ENCODE data around the gene PCCB.
"Not testable (repeated sequence)": the region's sequence is repeated elsewhere in the genome, so short reads cannot be mapped to it uniquely, and the experiment has no call there.

PCCB gene

DNA sequence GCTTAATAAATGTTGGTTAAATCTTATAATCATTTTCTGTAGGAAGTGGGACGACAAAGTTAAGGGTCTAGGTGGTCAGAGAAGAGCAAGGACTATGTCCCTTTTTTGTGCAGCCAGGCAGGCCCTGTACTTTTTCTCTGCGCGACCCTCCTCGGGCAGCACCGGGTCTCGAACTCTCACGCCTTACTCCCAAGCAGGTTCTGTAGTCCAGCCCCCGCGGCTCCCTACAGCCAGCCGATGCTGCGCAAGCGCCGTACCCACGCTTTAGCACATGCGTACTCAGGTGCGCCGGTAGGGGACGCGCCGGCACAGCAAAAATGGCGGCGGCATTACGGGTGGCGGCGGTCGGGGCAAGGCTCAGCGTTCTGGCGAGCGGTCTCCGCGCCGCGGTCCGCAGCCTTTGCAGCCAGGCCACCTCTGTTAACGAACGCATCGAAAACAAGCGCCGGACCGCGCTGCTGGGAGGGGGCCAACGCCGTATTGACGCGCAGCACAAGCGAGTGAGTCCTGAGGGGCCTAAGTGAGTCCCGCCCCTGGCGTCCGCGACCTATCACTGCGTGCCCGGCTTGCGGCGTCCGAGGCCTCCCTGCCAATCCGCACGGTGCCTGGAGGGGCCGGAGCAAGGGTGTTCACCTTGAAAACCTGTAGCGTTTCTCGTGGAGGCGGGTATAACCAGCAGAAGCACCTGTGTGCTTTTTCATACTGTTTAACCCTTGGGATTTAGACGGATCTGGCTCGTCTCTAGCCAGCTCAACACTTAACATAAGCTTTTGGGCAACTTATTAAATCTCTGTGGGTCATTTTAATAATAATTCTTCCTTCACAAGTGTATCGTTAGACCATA lies at the start of gene PCCB:
Gene PCCB, plus strand, starts transcription at position 282 of the 844 bp plus-strand sequence. Its CDS starts 36 bp downstream, at position 318.
- peak; percentile 93 for DNase-seq

DNA sequence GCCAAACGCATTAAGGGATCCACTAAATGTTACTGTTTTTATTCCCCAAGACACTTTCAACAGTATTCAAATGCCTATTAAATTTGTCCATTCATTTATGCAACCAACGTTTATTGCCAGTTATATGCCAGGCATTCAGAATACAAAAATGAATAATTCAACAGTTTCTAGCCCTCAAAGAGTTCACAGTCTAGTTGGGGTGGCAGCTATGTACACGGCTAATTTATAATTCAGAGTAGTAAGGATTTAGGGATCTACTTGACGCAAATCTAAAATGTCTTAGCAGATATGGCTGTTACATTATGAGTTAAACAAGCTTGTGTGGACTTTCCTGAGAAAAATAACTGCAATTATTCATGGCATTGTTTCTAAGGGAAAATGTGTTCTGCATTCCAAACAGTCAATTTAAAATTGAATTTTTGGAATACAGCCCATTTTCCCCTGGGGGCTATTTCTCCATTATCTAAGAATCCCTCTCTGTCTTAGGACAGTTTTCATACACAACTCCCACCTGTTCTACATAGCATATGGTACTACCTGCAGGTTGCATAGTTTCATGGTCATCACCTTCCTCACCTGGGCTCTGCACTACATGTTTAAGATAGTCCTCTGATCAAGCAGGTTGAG lies 42.5 kb upstream of the PCCB start:
- DNase-seq = no peak

DNA sequence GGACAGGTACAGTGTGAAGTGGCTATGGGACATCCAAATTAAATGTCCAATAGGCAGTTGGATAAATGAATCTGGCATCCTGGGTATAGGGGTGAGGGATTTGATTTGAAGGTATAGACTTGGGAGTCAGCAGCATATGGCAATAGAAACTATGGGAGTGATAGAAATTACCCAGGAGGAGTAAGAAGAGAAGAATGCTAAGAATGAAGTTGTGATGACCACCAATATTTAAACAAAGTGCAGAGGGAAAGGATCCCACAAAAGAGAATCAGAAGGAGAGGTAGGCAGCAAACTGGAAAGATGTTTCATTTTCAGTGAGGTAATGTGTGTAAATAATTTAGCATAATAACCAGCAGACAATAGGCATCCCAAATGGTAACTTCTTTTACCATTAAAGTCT lies 40.2 kb upstream of the PCCB start:
- DNase-seq = no peak

DNA sequence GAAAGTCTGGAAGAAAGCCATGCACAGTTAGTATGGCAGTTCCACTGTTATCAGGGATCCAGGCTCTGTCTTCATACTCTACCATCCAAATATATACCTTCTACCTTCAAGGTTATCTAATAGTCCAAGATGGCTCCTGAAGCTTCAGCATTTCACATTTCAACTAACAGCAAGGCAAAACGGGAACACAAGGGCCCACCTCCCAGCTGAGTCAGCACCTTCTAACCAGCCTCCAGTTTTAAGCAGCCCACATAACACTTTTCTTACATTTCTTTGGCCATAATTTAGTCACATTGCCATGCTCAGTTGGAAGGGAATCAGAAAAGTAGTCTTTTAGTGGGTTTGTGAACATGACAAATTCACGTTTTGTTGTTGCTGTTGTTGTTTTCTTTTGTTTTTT lies 38.6 kb upstream of the PCCB start:
- no peak for DNase-seq

DNA sequence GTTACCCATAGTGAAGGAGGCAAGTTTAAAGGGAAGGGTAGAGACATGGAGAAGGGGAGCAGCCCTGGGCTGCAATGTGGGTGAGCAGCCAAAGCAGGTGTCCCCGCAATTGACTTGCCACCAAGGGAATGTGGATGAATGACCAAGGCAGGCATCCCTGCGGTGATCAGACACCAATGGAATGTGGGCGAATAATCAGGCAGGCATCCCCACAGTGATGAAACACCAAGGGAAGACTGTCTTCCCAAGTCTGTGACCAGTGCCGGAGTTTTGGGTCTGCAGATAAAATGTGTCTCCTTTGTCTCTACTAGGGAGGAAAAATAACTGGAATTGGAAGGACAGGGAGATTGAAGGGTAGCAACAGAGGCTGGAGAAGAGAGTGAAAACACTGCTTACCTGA lies 27.4 kb upstream of the PCCB start:
- DNase-seq = not testable (repeated sequence)

DNA sequence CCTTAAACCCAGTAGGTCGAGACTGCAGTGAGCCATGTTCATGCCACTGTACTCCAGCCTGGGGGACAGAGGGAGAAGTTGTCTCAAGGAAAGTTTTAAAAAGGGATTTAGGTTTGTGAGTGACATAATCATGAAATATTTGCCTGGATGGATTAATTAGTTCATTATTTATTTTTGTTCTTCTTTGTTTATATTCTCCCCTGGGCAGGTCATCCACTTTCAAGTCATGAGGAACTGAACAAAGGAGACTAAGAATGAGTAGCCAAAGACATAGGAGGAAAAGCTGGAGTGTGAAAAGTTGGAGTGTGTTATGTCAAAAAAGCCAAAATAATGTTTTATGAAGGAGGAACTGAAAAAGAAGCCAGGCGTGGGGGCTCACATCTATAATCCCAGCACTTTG lies 17.7 kb upstream of the PCCB start:
- no peak for DNase-seq

DNA sequence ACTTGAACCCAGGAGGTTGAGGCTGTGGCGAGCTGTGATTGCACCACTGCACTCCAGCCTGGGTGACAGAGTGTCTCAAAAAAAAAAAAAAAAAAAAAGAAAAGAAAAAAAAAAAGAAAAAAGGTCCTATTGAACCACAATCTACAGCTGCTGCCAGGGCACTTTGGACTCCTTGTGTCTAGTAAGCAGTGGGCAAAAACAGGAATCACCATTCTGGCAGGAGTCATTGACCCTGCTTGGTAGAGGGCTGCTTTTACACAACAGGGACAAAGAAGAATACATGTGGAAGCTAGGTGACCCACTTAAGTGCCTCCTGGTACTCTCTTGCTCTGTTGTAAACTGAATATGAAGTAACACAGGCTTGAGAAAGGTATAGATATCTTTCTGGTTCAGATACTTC lies 14.6 kb upstream of the PCCB start:
- DNase-seq = no peak

DNA sequence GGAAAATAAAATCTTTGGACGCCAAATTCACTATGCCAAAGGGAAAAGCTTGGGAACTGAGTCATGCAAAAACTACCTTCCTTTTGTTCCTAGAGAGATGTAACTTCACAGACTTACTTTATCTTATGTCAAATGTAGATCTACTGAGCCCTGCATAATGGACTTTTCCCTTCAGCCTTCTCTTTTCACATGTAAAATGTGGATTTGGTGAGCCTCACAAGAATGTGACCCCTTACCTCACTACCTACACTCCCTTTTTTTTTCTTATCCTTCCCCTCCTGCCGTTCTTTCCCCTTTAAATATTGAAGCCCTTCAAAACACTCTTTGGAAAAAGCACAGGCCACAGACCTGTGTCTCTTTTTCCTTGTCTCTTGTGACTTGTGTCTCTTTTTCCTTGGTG lies 14.0 kb upstream of the PCCB start:
- DNase-seq = no peak

DNA sequence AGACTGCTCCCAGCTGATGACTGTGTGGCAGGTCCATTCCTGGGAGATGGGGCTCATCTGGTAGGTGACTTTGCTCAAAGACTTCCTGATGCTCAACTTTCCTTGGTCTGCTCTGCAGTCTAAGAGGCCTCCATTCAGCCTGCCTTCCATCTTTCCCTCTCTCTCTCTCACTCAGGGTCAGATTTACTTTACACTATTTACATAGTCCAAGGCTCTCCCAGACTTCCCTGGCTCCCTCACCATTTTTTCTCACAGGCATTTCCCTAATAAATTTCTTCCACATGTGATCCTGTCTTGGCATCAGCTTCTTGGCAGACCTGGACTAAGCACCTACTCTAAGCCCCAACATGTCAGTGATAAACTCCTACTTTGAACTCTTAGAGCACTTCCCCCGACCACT lies 13.0 kb upstream of the PCCB start:
- DNase-seq = no peak

DNA sequence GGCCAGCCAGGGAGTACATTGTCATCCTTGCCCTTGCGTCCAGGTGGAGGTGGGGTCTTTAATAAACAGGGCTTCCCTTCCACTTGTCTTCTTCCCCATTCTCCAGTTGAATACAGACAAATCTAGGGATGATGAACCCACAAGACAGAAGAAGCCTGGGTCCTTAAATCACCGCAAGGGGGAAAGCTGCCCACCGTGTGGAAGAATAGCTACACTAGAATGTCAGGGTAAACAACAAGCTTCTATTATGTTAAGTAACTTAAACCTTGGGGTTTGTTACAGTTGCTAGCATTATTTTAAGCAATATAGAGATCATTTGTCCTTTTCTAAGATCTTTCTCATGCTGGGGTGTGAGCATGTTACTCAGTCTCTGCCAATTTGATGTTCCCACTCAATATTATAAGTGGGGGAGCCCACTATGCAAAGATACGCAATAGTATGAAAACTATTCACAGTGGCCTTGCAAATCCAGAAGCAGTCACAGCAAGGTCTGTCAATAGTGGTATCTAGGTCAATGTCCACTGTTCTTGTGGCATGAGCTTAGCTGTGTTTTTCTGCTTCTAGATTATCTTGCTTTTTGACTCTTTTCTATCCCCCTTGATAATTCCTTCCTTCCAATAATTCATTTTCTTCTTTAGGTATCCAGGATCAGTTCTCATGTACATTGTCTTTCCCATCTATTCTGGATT lies 12.0 kb upstream of the PCCB start:
- no peak for DNase-seq

DNA sequence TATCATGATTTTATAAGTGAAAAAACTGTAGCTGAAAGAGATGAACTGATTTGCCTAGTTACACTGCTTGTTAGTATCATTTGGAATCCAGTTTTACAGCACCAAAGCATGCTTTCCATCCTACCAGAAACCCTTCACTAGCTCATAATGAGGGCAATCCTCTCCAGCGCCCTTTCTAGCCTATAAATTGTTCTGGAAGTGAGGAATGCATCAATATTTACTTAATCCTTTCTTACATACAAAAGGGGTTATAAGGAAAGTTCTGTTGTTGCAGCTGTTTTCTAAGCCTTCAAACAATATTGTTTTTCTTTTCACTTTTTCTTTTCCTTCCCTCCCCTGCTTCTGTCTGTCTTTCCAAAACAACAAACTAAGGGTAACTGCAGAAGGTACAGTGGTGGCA lies 11.0 kb upstream of the PCCB start:
- no peak for DNase-seq

DNA sequence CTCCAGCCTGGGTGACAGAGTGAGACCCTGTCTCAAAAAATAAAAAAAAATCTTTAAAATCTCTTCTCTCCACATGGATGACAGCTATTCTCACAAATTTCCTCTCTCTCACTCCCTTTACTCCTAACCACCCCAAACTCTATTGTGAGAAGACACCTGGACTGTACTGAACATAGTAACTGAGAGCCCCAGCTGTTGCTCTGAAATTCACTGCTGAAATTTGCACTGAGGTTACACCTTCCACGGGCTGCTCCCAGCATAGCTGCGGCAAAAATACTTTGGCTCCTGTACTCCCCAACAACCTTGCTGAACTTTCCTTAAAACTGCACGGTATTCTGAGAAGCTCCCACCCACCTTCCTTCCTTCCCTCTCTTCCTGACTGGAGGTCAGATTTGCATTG lies 4.4 kb upstream of the PCCB start:
- DNase-seq = no peak

DNA sequence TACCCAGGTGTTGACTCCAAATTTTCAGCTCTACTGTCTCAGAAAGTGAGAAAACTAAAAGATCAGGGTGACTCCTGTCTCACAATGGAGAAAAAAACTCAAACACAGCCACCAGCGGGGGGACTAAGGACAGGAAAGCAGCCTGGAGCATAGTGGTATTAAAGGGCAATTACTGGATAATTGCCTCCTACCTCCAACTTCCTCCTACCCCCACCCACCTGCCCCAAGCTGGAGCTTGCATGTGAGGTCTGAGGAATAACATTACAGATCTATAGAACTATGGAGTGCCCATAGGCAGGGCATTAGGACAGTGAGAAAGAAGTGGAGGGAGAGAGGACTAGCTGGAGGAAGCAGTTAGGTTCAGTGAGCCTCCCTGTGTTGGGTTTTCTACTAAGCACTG lies 2.7 kb upstream of the PCCB start:
- no peak for DNase-seq

DNA sequence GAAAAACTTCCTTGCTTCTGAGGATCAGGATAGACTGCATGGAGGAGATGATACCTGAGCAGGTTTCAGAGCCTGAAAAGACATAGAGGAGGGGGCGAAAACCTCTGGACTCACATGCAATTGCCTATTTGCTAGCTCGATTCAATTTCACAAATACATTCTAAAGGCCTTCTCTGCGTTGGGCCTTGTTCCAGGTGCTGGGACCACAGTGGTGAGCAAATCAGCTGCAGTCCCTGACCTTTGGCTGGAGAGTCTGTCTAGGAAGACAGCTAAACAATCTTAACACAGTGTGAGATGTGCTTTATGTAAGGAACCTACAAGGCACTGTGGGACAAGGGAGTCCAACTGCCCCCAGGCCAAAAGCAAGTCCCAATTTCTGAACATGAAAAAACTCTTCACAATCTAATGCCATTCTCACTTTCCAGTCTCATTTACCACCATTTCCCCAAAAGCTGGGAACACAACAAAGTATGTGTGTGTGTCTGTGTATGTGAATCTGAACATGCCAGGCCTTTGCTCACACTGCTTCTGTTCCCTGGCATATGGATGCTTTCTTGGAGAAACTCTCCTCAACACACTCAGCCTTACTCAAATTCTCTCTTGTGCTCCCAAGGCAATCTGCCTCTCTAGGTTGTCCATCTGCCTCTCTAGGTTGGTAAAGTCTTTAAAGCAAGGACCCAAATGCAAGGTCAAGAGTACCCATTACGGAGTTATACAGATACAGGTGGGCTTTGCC lies 2.1 kb upstream of the PCCB start:
- no peak for DNase-seq

DNA sequence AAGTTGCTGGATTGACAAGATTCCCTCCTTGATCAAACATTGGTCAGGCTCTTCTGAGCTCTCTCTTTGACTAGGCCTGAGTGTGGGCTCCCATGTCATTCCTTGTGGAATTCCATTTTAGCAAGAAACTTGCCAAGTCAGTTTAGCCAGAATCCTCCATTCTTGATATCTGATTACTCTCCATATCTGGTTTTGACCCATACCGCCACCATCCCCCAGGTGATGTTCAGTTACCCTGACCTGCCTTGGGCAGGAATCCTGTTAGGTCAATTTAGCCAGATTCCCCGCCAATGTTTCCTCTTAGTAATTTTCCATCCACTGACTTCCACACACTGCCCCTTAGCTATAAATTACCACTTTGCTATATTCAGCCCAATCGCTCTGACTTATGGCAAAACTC lies 1.0 kb upstream of the PCCB start:
- DNase-seq = no peak

DNA sequence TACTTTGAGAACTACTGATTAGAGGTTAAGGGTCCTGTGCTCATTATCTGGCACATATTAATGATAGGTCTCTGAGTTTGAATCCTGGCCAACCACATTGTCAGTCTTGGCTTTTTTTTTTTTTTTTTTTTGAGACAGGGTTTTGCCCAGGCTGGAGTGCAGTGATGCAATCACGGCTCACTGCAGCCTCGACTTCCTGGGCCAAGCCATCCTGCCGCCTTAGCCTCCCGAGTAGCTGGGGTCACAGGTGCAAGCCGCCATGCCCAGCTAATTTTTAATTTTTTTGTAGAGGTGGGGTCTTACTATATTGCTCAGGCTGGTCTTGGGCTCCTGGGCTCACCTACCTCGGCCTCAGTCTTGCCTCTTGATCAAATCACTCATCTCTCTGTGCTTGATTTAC lies 547 bp upstream of the PCCB start:
- DNase-seq = peak; percentile 43 to 53

DNA sequence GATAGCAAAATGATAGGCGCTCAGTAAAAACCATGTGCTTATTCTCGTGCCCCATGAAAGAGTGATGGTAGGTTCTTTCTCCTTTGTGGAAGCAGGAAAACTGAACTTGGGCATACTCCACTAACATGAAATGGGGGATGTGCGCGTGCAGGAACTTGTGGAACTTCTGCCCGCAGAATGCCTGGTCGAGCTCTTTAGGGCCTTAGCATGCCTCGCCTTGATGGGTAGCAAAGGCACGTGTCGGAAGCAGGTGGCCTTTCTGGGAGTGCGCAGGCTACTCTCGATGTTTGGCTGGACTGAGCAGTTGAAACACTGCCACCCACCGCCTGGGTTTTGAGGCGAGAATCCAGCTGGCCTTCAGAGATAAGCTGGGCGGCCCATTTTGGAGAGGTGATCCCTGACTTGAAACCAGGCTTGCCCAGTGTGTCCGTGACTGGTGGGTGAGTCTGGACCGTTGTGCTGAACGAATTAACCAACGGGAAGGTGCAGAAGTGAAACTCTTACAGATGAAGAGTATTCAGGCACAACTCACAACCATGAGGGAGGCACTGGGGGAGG lies 842 bp downstream of the PCCB start:
- peak; percentile 69 to 70 for DNase-seq

DNA sequence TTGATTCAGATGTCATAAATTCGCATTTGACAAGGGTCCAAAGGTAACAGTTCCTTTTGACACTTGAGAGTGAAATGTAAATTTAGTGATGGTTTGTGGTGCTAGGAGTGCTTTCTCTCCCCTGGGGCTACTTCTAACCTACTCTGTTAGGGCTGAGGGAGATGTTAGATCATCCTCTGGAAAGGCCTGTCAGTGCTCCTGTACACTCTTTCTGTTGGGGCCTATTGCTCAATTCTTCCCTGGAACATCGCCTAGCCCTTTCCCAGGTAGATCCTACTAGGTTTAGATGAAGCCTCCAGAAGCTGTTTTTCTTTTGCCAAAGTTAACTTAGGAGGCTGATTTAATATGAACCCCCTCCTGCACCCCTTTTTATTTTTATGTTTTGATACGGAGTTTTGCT lies 1.4 kb downstream of the PCCB start:
- no peak for DNase-seq

DNA sequence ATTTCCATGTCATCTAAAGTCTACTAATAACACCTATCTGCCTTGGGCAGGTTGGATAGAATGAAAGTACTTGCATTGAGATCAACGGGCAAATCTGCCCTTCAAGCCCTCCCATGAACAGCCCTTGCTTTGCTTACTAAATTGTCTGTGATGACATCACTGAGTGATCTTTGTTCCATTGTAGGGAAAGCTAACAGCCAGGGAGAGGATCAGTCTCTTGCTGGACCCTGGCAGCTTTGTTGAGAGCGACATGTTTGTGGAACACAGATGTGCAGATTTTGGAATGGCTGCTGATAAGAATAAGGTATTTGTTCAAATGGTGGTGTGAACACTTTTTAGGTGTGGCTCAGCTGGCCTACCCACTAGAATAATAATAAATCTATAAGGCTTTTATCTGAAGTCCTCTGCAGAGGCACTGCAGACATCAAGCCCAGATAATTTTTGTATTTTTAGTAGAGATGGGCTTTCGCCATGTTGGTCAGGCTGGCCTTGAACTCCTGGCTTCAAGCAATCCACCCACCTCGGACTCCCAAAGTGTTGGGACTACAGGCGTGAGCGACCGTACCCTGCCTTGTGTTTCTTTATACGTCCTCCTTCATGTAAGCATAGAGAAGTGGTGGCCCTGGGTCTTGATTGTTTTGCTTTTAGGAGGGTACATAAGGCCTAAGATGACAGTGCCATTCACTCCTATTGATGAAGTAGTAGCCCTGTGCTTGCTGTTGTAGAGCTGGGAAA lies 5.7 kb downstream of the PCCB start:
- DNase-seq = no peak

DNA sequence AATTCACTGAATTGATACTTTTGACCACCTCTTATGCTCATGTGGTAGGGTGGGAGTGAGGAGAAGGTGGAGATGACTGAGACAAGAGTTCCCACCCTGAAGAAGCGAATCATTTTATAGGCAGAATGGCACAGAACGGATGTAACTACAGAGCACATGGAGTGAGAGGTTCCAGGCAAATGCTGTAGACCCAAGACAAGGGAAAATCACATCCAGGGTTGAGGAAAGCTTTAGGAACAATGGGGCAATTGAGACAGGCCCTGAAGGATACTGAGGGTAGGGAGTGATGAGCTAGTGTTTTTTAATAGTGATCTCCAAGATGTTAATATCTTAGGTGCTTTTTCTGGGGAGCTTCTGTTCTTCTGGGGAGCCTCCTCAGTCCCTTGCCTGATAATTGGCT lies 8.1 kb downstream of the PCCB start:
- DNase-seq = no peak

DNA sequence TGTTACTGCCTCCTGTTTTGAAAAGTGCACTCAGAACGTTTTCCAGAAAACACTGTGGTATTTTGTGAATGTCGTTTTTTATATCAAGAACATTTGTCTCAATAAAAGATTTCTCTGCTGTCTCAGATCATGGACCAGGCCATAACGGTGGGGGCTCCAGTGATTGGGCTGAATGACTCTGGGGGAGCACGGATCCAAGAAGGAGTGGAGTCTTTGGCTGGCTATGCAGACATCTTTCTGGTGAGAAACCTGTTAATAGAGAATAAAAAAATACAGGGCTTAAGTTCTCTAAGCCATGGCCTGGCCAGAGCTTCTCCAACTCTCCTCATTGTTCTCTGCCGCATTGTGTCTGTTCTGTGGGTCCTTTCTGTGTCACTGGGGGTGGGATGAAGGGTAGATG lies 11.7 kb downstream of the PCCB start:
- no peak for DNase-seq

DNA sequence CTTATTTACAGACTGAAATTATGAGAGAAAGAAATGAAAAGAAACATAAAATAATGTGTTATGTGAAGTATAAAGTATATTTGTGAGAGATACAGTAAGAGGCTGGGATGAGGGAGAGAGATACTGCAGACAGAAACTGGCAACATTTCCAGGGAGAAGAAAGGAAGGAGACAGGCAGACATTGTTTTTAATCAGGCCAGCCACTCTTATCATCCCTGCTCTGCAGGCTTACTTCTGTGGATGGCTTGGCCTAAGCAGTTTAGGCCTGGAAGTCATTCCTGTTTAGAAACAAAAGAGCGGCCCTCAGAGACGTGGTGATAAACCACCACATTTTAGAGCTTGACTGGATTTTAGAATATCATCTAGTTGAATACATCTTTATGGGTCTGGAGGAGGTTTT lies 12.4 kb downstream of the PCCB start:
- no peak for DNase-seq
